Panc1 (cell line): ENCODE data around the gene XK. TPM values are rescaled to one million over a fixed set of nuclear protein-coding genes. Genes with fewer than 3 reads are reported as not detected.

Experiments
- ATAC-seq: fragments of 200-7000 bp; cut with Tn5 transposase; 2 replicates; pipeline ENCODE4 v1.9.1; 2020; ENCODE audit warnings: mild to moderate bottlenecking, moderate library complexity
- BruUV-seq: library from RNA; stranded (reverse); fragments of 400-500 nt; replicated peaks from 2 replicates; lab custom pipeline; 2021; lab: Mats Ljungman, UMichigan
- CTCF ChIA-PET: fragments of 300-600 bp; sonication (Branson Sonifier 250); formaldehyde crosslinking; loops from one replicate; lab custom pipeline; 2022; ENCODE audit warnings: antibody characterized with exemption; lab: Charles Lee
- POLR2A ChIA-PET: fragments of 300-600 bp; sonication (Branson Sonifier 250); formaldehyde crosslinking; loops from one replicate; lab custom pipeline; 2022; ENCODE audit warnings: antibody characterized with exemption; lab: Charles Lee
- DNase-seq: peaks from one replicate; pipeline ENCODE4 v3.0.0-alpha.2; 2010; ENCODE audit warnings: low read depth, low spot score
- H3K27ac ChIP-seq: 2 replicates; pipeline ENCODE4 v1.5.1; 2011; ENCODE audit warnings: mild to moderate bottlenecking, low read length, inconsistent platforms
- H3K27me3 ChIP-seq: fragments of 200-500 bp; sonication (Bioruptor generic); 2 replicates; pipeline ENCODE4 v1.6.0; 2014; ENCODE audit warnings: low read length, inconsistent platforms; ENCODE audit not compliant: control insufficient read depth, insufficient read depth
- H3K36me3 ChIP-seq: fragments of 200-500 bp; sonication (Bioruptor generic); 2 replicates; pipeline ENCODE4 v1.5.1; 2014; ENCODE audit warnings: inconsistent platforms, mild to moderate bottlenecking, low read length, moderate library complexity; ENCODE audit not compliant: control insufficient read depth, insufficient read depth
- H3K4me1 ChIP-seq: 2 replicates; pipeline ENCODE4 v1.5.1; 2011; ENCODE audit warnings: inconsistent platforms, mild to moderate bottlenecking, low read length, moderate library complexity; ENCODE audit not compliant: control insufficient read depth, insufficient read depth
- H3K4me3 ChIP-seq, 2 experiments: 2 replicates each; pipeline ENCODE4 v1.5.1; 2011 to 2012; ENCODE audit warnings: low read depth in 2 of 2, low read length in 2 of 2, mild to moderate bottlenecking in 2 of 2, inconsistent platforms in 1 of 2, moderate library complexity in 1 of 2
- H3K9me3 ChIP-seq: fragments of 200-500 bp; sonication (Bioruptor generic); 2 replicates; pipeline ENCODE4 v1.5.1; 2014; ENCODE audit warnings: low read depth, mild to moderate bottlenecking, inconsistent platforms, low read length, moderate library complexity; ENCODE audit not compliant: control insufficient read depth, insufficient read depth
- CTCF ChIP-seq: fragments of 450-650 bp; IDR thresholded peaks from 2 replicates; pipeline ENCODE4 v1.5.1; 2017; ENCODE audit warnings: mild to moderate bottlenecking
- POLR2AphosphoS5 ChIP-seq: IDR thresholded peaks from 2 replicates; pipeline ENCODE4 v1.6.1; 2012; ENCODE audit warnings: mild to moderate bottlenecking, low read depth, low read length, moderate library complexity
- REST ChIP-seq, 2 experiments: IDR thresholded peaks; 2 replicates each; pipeline ENCODE4 v1.6.1; 2011 to 2012; ENCODE audit warnings: low read depth in 2 of 2, control low read depth in 1 of 2, low read length in 1 of 2, mild to moderate bottlenecking in 1 of 2, moderate library complexity in 1 of 2; ENCODE audit not compliant: insufficient read depth in 1 of 2
- SIN3A ChIP-seq: IDR thresholded peaks from 2 replicates; pipeline ENCODE4 v1.6.1; 2012; ENCODE audit warnings: low read depth, mild to moderate bottlenecking, low read length, moderate library complexity, borderline replicate concordance; ENCODE audit not compliant: insufficient read depth
- TCF7L2 ChIP-seq: IDR thresholded peaks from 2 replicates; pipeline ENCODE4 v1.6.1; 2011; ENCODE audit warnings: mild to moderate bottlenecking, low read depth, low read length, inconsistent platforms
- in situ Hi-C: cut with HindIII; loops from 2 replicates; pipeline ENCODE4 v1.10.0; 2016; ENCODE audit warnings: low sequenced_read_pairs, low pct_unique_long_range_greater_than_20kb
- intact Hi-C: fragments of 100-400 bp; cut with micrococcal nuclease; formaldehyde crosslinking; loops from one replicate; pipeline ENCODE4 v1.10.0; 2022; ENCODE audit not compliant: unreplicated experiment
- total RNA-seq: library from RNA; stranded (reverse); gene quantifications from one replicate; pipeline ENCODE4 v1.2.1, GENCODE V29; 2021; ENCODE audit not compliant: unreplicated experiment

XK gene
- total RNA-seq, 1 experiment from 2014 or later = 1.3 TPM

GRCh38 chrX:37684426-37684825, 1.2 kb upstream of the XK start:
- intact Hi-C loops = no loop called here
- ATAC-seq = no peak
- CTCF ChIA-PET = no interaction called here

GRCh38 chrX:37684973-37685372, 618 bp upstream of the XK start:
- intact Hi-C loops (no loop called here), in situ Hi-C loops (no loop called here)
- ChIA-PET CTCF (no interaction called here), POLR2A (no interaction called here)
- BruUV-seq = no TSS peak
- Histone ChIP-seq H3K27ac (no peak overlapping the region), H3K9me3 (no peaks in the 10 kb centered on the region), H3K4me1 (no peaks in the 10 kb centered on the region), H3K27me3 (no peaks in the 10 kb centered on the region), H3K36me3 (no peaks in the 10 kb centered on the region), H3K4me3 (peak overlapping the region; percentile 26 to 37)
- TF ChIP-seq SIN3A = no peak
- no peak for TF ChIP-seq POLR2AphosphoS5
- no peak for TF ChIP-seq REST (IDR thresholded peaks at IDR 0.05; ENCODE audit: insufficient read depth in 1 of 2, low read depth in 2 of 2, low read length in 1 of 2)
- no peak for TF ChIP-seq TCF7L2
- TF ChIP-seq CTCF = no peak
- ATAC-seq (no peak; the same call in 1 of the 2 replicates), DNase-seq (no peak)

More at GRCh38 chrX:37684426-37684825, 1.2 kb upstream of the XK start:
- POLR2A ChIA-PET = no interaction called here
- Histone ChIP-seq H3K36me3 (no peaks in the 10 kb centered on the region), H3K27me3 (no peaks in the 10 kb centered on the region), H3K4me1 (no peaks in the 10 kb centered on the region), H3K9me3 (no peaks in the 10 kb centered on the region), H3K27ac (no peak overlapping the region), H3K4me3 (no peak overlapping the region)
- in situ Hi-C loops = no loop called here
- DNase-seq = no peak
- no TSS peak for BruUV-seq
- TF ChIP-seq TCF7L2 = no peak
- TF ChIP-seq SIN3A = no peak
- no peak for TF ChIP-seq POLR2AphosphoS5
- TF ChIP-seq CTCF = no peak
- TF ChIP-seq REST (IDR thresholded peaks at IDR 0.05; ENCODE audit: insufficient read depth in 1 of 2, low read depth in 2 of 2, low read length in 1 of 2) = no peak
